GM21737 (cell line): ENCODE data around the gene SPACDR.
A peak's percentile ranks its signal among the peaks of the same experiment; 100 is the strongest.

Source experiments
- ATAC-seq: cut with Tn5 transposase; IDR thresholded peaks from one replicate; pipeline ENCODE4 v1.9.1; 2021; ENCODE audit warnings: mild to moderate bottlenecking, moderate library complexity; ENCODE audit not compliant: unreplicated experiment

The SPACDR gene

DNA sequence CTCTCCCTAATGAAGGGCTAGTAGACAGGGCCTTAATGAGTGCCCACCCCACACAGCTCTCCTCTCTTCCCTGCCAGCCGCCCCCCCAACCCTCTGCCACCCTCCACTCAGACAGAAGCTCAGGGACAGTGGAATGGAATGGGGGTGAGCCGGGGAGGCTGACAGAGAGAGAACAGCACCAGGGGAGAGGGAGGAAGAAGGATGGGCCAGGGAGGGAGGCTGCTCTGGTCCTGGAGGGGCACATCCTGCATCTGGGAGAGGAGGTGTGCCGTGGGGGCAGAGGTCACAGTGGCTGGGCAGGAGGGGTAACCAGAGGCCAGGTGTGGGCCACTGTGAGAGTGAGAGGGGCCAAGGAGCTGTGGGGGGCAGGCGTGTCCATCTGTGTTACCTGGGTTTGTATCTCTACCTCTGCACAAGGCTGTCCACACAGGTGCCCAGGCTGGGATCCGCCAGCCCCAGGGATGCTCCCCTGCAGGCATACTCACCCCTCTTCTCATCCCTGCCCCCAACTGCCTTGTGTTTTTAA lies 22.1 kb upstream of the SPACDR start:
- no peak for ATAC-seq

DNA sequence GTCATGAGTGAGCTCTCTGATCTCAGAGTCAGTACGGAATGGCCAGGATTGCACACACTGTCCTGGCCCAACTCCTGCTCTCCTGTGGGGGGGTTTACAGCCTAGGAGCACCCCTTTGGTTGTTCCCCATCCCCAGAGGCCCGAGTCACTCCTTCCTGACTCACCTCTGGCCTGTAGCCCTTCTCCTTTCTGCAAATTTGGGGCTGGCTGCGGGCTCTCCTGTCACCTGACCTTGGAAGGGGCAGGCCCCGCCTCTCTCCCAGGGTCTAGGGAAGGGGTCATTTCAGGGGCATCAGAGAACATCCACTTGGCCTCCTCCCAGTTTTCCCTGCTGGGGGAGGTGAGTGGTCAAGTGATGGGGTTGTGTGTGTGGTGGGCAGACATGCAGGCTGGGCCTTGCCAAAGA lies 21.4 kb upstream of the SPACDR start:
- ATAC-seq: no peak

DNA sequence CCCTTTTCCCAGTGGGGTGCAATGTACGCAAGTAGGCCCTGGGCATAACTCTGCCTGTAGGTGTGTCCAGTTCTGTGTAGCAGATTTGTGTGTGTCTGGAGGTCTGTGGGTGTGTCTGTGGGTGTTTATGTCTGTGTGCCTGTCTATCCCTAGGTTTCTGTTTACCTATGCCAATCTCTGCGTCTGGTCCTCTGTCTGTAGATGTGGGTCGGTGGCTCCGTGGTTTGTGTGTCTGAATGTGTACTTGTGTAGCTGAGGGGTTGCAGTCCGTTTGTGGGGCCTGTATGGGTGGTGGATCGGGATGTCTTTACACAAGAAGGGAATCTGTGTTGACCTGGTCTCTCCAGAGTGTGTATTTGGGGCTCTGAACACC lies 20.6 kb upstream of the SPACDR start:
- no peak for ATAC-seq

DNA sequence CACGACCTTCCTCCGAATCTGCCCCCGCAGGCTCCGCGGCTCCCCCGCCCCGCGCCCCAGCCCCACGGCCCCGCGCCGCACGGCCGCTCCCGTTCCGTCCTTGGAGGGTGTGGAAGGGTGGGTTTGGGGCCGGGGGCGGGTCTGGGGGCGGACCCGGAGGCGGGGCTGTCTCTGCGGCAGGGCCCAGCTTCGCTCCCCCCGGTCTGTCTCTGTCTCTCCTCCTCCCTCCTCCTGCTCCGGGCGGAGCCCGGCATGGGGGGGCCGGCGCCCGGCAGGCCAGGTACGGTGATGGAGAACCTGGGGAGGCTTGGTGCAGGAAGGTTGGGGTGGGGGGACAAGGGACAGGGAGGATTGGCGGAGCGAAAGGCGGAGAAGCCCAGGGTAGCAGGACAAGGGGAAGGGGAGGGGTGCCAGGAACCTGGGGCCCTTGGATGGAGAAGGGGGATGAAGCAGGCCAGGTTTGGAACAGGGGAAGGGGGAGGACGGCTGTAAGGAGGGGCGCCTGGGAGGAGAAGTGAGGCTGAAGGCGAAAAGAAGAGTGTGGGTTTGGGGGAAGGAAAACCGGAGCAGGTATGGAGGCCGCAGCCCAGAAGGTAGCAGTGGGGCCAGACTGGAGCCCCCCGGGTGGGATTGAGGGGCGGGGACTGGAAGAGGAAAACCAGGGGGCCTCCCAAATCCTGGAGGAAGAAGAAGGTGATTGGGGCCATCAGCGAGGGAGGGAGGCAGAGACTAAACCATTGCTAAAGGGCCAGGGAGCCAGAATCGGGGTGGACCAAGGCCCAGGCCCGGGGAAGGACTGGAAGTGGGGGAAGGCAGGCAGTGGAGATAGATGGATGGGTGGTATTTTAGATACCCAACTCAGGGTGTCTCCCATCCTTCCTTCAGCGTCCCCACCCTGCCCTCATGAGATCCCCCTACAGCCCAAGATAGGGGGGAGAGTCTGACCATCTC lies 19.9 kb upstream of the SPACDR start, which contains the start of gene NYAP1:
Gene NYAP1 (plus strand): TSS at position 206 of the 951 bp plus-strand sequence. CDS start 1,385 bp downstream, outside the sequence.
- ATAC-seq: peak; percentile 6

DNA sequence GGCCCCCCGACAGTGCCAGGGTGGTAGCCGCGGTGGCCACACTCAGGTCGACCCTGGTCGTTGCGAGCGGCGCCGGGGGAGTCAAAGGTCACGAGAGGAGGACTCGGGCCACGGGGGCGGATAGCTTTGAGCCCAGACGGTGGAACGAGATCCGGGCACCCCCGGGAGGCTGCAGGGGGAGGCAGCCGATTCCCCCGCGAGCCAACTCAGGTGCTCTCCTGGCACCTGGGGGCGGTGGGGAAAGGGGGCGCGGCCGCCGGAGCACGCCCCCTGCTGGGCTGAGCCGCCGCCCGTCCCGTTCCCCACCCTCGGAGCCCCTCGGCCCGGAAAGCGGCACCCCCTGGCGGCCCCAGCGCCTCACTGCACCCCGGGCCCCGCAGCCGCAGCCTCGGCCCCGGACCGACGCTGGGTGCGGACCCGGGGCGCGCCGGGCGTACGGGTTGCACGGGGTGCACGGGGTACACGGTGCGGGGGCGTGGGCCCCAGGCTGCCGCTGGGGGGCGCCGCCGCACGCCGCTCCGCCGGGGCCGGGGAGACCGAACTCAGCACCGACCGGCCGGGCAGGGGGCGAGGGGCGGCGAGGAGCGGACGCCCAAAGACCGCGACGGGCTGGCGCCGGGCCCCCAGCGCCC lies 19.1 kb upstream of the SPACDR start:
- peak; percentile 53 for ATAC-seq

DNA sequence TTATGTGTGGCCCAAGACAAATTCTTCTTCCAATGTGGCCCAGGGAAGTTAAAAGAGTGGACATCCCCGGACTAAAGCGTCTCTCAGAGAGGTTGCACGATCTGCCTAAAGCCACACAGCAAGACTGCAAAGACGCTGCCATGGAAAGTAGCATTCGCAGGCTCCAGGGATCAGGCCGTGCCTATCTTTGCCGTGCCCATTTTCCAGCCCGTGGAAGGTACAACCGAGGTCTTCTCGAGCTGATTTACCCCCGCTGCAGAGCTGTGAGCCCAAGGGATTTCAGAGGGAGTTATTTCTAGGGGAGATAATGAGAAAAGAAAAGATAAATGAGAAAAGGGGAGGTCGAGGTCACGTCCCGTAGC lies 18.6 kb upstream of the SPACDR start:
- ATAC-seq: no peak

DNA sequence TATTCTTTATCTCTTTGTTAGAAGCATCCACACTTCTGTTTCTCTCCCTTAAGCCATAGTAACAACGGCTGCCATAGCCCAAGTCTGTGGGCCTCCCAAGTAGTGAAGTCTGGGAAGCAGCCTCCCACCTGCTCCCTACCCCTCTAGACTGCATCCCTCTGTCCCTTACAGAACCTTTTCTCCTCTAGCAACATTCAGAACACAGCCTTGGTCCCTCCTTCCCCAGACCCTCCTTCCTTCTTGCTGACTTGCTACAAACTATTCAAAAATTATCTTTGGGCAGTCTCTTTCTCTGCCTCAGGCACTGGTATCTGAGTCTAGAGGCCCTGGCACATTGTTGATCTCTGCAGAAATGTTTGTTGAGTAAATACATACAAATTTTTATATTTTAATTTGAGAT lies 17.4 kb upstream of the SPACDR start:
- no peak for ATAC-seq

DNA sequence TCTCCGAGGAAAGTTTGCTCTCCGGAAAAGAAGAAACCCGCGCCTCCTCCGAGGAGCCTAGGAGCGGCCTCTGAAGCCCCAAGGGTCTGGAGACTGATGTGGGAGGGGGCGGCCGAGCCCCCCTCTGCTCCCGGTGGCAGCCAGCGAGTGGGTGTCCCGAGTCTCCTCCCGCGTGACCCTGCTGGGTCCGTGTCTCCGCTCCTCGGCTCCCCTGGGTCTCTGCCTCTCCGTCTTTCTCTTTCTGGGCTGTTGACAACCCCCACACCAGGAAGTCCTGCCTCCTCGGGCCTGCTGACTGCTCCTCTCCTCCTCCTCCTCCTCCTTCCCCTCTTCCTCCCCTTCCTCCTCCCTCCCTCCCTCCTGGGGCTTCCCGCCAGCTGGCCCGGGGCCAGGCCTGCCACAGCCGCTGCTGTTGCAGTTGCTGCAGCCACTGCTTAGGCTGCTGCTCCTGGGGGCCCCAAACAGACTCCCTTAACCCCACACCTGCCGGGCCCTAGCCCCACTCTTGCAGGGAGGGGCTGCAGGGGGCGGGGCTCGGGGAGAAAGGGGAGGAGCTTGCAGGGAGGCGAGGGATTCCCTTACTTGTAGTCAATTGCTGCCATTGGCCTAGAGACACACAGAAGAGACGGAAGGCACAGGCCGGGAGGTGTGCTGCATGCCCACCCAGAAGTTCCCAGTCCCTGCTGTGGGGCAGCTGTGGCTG lies 15.0 kb upstream of the SPACDR start, which contains the start of gene TSC22D4:
Gene TSC22D4 (minus strand): TSS at position 257 of the 703 bp plus-strand sequence. CDS start 1,176 bp downstream, outside the sequence.
- ATAC-seq: peak; percentile 62

DNA sequence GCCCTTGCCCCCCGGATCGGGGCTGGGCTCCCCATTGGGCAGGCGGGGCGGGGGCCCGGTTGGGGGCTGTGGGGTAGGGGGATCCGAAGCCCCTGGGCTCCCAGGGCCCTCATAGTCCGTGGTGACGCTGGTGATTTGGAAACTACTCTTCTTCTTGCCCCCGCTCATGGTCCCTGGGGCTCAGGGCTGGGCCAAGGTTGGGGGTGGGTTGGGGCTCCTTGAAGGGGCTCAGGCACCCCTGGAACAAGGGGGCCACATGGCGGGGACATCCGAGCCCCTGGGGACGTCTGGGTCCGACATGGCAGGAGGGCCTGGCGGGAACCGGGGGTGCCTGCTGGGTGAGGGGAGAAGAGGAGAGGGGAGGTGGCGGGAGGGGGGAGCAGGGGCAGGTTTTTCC lies 13.8 kb upstream of the SPACDR start:
- ATAC-seq: no peak

DNA sequence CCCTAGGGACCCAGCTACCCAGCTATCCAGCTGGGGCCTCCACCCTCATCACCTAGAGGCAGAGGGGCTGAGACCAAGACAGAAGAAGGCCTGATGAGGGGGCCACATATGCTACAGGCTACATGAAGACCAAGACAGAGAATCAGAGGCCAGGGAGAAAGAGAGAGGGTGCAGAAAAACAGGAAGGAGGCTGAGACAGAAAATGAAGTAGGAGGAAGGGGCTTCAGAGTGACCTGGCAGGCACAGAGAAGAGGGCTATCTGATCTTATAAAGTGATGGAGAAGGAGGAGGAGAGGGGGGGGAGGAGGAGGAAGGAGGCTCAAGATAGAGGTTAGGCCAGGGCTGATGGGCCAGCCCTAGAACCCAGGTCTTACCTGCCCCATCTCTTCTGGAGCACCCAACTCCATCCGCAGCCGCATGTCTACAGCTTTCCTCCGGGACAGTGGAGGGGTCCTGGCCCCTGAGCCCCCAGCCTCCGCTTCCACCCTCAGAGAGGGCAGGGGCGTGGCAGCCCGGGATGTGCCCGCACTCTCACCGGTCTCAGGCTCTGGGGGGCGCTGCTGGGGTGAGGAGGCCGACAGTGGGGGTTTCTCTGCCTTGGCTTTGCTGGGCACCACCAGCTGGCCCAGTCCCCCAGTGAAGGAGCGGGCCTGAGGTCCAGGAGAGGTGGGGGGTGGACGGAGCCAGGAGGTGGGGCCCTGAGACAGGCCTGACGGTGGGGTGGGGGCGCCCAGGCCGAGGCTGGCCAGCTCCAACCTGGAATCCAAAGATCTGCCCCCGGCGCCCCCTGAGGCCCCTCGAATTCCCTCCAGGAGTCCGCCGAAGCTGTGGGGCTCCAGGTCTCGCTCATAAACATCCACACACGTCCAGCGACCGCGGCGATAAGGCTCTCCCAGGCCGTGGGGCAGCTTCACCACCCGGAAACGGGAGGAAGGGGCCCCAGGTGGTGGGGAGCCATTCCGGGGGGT lies 13.1 kb upstream of the SPACDR start:
- no peak for ATAC-seq

DNA sequence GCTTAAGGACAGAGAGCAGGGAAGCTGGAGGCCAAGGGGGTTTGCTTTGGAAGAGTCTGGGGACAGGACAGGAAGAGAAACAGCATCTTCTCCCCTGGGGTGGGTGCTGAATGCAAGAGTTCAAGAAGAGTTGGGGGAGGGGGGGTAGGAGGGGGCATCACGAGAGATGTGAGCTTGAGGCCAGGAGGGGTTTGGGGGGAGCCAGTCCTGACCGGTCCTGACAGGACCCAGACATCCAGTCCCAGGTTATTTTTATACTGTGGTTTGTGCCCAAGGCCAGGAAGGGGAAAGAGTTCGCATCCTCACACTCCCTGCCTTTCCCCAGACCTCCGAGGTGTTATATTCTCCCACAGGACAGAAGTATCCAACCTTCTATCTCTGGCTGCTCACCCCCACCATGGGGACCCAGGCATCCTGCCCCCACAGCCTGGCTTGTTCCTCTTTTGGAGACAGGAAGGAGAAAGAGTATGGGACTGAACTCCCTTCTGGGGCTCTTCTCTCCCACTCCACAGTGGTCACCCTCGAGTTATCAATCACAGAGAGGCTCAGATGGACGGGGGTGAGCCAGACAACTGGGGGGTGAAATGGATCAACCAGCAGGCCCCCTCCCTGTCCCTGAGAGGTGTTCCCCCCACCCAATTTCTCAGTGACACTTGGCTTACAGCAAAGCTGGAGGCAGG lies 12.2 kb upstream of the SPACDR start:
- ATAC-seq: no peak

DNA sequence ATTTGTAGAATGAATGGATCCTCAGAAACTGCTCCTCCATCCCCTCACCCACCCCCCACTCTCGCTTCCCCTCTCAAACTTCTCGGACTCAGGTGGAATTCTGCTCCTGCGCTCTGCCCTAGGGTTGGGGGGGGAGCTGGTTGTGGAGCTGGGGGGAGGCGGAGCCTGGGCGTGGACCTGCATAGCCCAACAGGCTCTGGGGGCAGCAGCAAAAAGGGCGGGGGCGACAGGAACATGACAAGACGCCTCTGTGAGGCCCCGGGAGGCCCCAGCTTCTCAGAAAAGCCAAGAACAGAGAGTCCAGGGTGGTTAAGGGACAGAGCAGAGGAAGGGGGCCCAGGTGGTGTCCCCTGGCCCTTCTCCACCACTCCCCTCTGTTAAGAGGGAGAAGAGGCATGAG lies 11.5 kb upstream of the SPACDR start:
- ATAC-seq: no peak

DNA sequence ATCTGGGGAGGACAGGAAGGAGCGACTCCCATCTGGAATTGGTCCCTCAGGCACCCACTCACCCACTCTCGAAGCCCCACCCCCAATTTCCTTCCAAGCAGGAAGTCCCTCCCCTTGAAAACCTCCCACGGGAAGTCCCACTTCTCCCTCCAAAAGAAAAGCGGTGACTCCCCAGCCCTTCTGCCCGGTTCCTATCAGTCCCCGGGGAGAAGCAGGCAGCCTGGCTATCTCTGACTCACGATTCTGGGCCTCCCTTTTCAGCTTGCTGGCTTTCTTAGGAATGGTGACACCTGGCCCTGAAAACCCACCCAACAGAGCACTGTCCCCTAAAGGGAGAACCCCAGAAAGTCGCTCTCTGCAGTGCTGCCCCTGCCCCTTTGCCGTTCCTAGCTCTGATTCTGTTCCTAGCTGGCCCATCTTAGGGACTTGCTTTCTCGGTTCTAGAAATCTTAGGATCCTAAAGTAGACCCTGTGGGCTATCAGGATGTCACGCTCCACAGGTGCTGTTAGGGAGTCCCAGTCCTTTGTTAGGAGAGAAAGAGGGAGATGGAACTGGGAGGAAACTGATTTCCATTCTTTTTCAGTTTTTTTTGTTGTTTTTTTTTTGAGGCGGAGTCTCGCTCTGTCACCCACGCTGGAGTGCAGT lies 8.9 kb upstream of the SPACDR start:
- ATAC-seq: no peak

DNA sequence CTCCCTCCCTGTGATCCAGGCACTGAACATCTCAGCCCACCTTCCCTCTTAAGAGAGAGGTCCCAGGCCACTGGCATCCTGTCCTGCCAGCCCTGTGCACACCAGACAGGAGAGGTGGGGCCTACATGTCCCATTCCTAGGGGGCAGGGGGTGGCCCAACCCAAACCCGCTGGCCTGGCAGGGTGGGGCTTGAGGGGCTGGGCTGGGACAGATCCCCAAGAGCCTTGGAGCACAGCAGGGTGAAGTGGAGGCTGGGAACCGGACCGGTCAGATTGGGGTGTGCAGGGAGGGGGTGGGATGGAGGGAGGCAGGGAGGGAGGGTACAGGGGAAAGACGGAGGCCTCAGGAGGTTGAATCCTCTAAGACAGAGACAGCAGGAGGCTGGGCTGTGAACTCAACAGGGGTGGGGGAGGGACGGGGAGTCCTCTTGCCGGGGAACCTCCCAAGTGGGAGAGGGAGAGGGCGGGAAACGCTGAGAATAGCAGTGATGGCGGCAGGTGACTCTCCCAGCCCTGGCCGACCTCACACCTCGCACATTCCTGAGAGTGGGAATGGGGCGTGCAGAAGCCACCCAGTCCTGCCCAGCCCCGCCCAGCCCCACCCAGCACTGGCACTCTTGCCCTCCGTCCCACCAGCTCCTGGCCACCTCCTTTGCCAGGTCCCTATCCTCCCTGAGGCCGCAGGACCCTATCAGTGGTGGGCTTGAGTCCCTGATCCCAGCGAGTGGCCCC lies 8.2 kb upstream of the SPACDR start:
- ATAC-seq: no peak

DNA sequence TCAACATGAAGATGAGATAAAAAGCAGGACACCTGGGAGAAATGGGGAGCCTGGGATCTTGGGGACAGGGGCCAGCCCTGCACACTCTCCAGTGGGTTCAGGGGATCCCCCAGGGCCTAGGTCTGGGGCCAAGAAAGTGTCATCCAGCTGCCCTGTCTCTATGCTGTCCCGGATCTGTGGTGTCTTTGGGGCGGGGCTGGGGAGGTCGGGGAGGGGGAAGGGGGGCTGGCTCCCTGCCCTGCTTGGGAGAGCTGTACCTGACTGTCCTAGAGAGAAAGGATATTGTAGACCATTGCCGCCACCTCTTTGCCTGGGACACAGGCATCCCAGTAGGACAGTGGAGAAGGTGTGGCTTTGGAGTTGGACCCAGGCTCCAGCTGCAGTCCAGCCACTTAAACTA lies 7.0 kb upstream of the SPACDR start:
- no peak for ATAC-seq

DNA sequence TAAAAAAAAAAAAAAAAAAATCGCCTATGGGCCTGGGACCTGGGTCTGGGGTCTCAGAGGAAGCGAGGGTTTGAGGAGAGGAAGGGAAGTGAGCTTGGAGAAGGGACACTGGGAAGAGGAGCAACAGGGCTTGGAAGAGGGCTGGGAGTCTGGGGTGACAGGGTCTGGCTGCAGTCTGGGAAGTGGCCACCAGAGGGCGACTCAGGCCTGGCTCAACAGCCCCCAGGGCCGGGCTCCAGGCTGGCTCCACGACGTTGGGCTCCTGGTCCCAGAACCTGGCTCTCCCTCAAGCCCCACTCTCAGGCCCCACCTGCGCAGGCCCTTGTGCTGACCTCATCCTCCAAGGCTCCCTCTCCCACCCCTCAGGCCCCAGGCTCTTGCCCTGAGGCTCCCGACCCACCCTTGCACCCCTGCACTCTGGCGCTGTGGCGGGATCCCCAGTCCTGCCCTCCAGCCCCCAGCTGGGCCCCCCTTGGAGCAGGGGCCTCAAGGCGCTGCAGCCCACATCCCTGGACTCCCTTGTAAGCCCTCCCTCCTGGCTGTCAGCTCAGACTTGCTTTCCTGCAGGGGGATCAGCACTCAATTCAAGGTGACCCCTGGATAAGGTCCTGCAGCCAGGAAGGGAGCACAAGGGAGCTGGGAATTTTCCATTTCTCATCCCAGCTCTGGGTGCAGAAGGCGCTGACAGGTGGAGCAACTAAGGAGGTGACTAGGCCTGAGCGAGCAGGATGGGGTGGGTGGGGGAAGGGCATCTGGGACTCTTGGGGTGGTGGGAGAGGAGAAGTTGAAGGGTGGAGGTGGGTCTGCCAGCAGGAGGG lies 5.4 kb upstream of the SPACDR start:
- ATAC-seq: no peak

DNA sequence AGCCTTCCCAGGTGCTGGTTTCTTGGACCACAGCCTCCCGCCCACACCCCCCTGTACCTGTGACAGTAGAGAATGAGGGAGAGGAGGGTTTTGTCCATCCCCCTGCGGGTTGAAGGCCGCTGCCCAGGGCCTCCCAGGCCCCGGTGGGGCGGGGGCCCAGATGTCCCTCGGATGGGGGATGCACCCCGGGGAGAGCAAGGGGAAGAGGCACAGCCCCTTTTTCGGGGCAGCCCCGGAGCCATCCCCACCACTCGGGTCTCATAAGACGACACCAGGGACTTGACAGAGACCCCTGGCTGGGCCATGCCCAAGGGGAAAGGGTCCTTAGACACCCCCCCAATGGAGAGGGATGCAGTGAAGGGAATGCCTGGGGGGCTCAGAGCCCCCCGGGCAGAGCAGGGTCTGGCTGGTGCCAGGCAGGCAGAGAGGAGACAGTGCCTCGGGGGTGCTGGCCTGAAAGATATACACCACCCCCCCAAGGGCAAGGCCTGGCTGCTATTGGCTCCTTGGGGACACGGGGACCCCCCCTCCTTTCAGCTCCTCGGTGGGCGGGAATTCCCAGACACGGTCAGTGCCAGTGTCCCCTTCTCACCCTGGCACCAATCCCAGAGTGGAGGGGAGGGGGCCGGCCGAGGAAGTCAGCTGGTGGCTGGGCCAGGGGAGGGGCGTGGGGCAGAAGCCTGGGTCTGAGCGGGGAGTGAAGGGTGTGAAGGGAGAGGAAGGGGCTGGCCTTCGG lies 3.7 kb upstream of the SPACDR start:
- ATAC-seq: no peak
